ENCODE data around the gene ATP10A.

- no peak for TF ChIP-seq POLR2AphosphoS5 (IDR thresholded peaks at IDR 0.05; ENCODE audit: borderline replicate concordance, low read depth, low read length)
- no peak for TF ChIP-seq EZH2 (IDR thresholded peaks at IDR 0.05)
- no peak for TF ChIP-seq FOXP2 (optimal IDR thresholded peaks at IDR 0.05; ENCODE audit: control extremely low read depth, extremely low read length, insufficient read depth)
These were observed 175.4 kb downstream of the ATP10A start for GRCh38 chr15:25687689-25688088.
